ENCODE data around the gene MTARC2.

DNA sequence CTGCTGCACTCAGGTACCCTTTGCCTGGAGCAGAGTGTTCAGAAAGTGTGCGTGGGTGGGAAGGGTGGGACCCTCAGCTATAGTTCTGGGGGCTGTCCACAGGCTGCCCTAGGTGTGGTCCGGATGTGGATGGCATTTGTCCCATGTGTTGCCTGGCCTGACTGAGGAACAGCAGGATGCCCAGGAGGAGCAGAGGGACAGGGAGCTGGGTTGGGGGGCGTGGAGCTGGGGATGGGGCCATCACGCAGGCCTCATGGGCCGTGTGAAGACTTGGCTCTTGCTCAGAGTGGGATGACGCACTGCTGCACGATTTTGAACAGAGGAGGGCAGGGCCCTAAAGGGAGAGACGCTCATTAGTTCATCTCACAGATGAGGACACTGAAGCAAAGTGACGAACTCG is 41.0 kb upstream of the MTARC2 start:
- TF ChIP-seq GATA3 (IDR thresholded peaks at IDR 0.05; ENCODE audit: borderline replicate concordance), result no peak
- TF ChIP-seq KDM1A (IDR thresholded peaks at IDR 0.05; ENCODE audit: low read depth), result no peak
- TF ChIP-seq, protein P1, sequence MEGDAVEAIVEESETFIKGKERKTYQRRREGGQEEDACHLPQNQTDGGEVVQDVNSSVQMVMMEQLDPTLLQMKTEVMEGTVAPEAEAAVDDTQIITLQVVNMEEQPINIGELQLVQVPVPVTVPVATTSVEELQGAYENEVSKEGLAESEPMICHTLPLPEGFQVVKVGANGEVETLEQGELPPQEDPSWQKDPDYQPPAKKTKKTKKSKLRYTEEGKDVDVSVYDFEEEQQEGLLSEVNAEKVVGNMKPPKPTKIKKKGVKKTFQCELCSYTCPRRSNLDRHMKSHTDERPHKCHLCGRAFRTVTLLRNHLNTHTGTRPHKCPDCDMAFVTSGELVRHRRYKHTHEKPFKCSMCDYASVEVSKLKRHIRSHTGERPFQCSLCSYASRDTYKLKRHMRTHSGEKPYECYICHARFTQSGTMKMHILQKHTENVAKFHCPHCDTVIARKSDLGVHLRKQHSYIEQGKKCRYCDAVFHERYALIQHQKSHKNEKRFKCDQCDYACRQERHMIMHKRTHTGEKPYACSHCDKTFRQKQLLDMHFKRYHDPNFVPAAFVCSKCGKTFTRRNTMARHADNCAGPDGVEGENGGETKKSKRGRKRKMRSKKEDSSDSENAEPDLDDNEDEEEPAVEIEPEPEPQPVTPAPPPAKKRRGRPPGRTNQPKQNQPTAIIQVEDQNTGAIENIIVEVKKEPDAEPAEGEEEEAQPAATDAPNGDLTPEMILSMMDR (IDR thresholded peaks at IDR 0.05), result no peak
- TF ChIP-seq POLR2A (IDR thresholded peaks at IDR 0.05; ENCODE audit: low read length), result no peak
- TF ChIP-seq MAFK (IDR thresholded peaks at IDR 0.05; ENCODE audit: partially characterized antibody), result no peak
- TF ChIP-seq RAD21 (conservative IDR thresholded peaks at IDR 0.05 in 1 of 2, IDR thresholded peaks at IDR 0.05 in 1 of 2), result no peak
- no peak for TF ChIP-seq CBX8 (IDR thresholded peaks at IDR 0.05)
- TF ChIP-seq, protein P2, sequence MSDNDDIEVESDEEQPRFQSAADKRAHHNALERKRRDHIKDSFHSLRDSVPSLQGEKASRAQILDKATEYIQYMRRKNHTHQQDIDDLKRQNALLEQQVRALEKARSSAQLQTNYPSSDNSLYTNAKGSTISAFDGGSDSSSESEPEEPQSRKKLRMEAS (IDR thresholded peaks at IDR 0.05), result no peak
- no peak for TF ChIP-seq MAZ (IDR thresholded peaks at IDR 0.05; ENCODE audit: borderline replicate concordance, low read depth, low read length)
- no peak for TF ChIP-seq NPAS2 (CRISPR knock-in tag; IDR thresholded peaks at IDR 0.05; ENCODE audit: borderline replicate concordance)
- TF ChIP-seq CEBPB (IDR thresholded peaks at IDR 0.05), result no peak
